Thyroid gland (tissue), 4 donors: Measurements from ENCODE around the gene NPB.

ENCODE experiments used
- POLR2A ChIP-seq, 2 donors: fragments of 450-650 bp; IDR thresholded peaks; one replicate each; pipeline ENCODE4 v1.6.1; 2017; ENCODE audit warnings: antibody characterized with exemption in 2 of 2, mild to moderate bottlenecking in 2 of 2, moderate library complexity in 1 of 2
- TF ChIP-seq, protein P1 (sequence below), 6 experiments: fragments of 200-600 bp in 3 of 6; fragments of 450-650 bp in 3 of 6; sonication (generic) in 3 of 6; IDR thresholded peaks; one replicate each; pipeline ENCODE4 v1.5.1; 2016 to 2019; ENCODE audit warnings: antibody characterized with exemption in 6 of 6, mild to moderate bottlenecking in 2 of 6, inconsistent platforms in 1 of 6, moderate library complexity in 1 of 6

DNA sequence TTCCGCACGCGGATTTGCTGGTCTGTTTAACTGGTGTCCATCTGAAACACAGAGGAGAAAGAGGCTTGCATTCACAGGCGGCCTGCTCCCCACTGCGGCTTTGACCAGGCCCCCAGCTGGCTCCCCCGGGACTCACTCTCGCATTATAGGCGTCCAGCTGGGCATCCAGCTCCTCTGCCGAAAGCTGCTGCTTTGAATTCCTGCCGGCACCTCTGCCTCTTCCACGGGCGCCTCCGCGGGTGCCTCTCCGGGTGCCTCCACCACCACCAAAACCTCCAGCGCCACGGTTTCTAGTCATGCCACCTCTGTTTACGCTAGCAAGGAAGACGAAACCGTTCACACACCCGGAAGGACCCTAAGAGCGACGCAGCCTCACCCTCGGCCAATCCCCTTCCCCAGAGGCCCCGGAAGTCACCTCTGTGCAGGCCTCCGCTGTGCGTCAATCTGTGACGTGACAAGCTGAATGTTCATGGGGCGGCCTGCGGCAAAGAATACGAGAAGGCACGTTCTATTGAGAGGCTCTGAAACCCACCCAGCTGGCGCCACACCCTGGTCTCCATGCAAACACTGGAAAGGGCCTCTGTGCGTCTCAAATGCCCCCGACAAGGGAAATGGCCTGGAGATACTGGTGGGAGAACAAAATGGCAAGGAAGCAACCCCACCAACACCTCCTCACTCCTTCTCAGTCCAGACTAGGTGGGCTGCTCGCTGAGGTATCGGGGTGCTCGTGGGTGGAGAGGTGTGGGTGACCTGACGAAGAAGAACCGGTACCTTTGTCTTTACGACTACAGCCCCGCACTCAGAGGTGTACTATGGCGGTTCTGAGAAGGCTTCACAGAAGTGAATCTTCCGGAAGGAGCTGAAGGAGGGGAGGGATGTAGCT lies 13.7 kb upstream of the NPB start:
- TF ChIP-seq, protein P1, sequence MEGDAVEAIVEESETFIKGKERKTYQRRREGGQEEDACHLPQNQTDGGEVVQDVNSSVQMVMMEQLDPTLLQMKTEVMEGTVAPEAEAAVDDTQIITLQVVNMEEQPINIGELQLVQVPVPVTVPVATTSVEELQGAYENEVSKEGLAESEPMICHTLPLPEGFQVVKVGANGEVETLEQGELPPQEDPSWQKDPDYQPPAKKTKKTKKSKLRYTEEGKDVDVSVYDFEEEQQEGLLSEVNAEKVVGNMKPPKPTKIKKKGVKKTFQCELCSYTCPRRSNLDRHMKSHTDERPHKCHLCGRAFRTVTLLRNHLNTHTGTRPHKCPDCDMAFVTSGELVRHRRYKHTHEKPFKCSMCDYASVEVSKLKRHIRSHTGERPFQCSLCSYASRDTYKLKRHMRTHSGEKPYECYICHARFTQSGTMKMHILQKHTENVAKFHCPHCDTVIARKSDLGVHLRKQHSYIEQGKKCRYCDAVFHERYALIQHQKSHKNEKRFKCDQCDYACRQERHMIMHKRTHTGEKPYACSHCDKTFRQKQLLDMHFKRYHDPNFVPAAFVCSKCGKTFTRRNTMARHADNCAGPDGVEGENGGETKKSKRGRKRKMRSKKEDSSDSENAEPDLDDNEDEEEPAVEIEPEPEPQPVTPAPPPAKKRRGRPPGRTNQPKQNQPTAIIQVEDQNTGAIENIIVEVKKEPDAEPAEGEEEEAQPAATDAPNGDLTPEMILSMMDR (IDR thresholded peaks at IDR 0.05): no peak
- TF ChIP-seq POLR2A (IDR thresholded peaks at IDR 0.05): no peak
